T-helper 2 cell treated with Interferon-gamma antibody and Interleukin-4, amounts not matched to agents 100 ng/mL and 5 ng/mL, for 36 hours (primary cell): ENCODE results near the gene FAM184A. TPM values are rescaled to one million over a fixed set of nuclear protein-coding genes. Genes with fewer than 3 reads are reported as not detected.

Experiments
- intact Hi-C: fragments of 100-400 bp; cut with micrococcal nuclease; formaldehyde crosslinking; loops from one replicate; pipeline ENCODE4 v1.15.1; 2023
- total RNA-seq: library from RNA; stranded (reverse); gene quantifications from 2 replicates; pipeline ENCODE4 v1.2.3, GENCODE V29; 2022

The FAM184A gene
- total RNA-seq, 1 donor from 2014 or later, result 3.8 TPM

- intact Hi-C loops, result no loop called here
Observed at GRCh38 chr6:119060255-119060907, 18.1 kb downstream of the FAM184A start.

- intact Hi-C loops, result no loop called here
Observed at GRCh38 chr6:119055069-119055468, 23.4 kb downstream of the FAM184A start.

- intact Hi-C loops, result no loop called here
Observed at GRCh38 chr6:119052987-119053386, 25.5 kb downstream of the FAM184A start.

- intact Hi-C loops, result no loop called here
Observed at GRCh38 chr6:119052292-119052889, 26.1 kb downstream of the FAM184A start.

- intact Hi-C loops, result no loop called here
Observed at GRCh38 chr6:119044255-119044654, 34.2 kb downstream of the FAM184A start.

- intact Hi-C loops, result no loop called here
Observed at GRCh38 chr6:119043783-119044182, 34.7 kb downstream of the FAM184A start.

GRCh38 chr6:119043265-119043664 lies 35.2 kb downstream of the FAM184A start:
- intact Hi-C loops, result no loop called here

GRCh38 chr6:119040636-119041035 lies 37.8 kb downstream of the FAM184A start:
- intact Hi-C loops, result no loop called here

GRCh38 chr6:119040229-119040628 lies 38.2 kb downstream of the FAM184A start:
- intact Hi-C loops, result no loop called here

GRCh38 chr6:119037941-119038623 lies 40.4 kb downstream of the FAM184A start:
- intact Hi-C loops, result no loop called here

- intact Hi-C loops, result no loop called here
Observed at GRCh38 chr6:119037264-119037663, 41.2 kb downstream of the FAM184A start.

GRCh38 chr6:119036081-119036480 lies 42.4 kb downstream of the FAM184A start:
- intact Hi-C loops, result no loop called here

GRCh38 chr6:119035459-119035858 lies 43.0 kb downstream of the FAM184A start:
- intact Hi-C loops, result no loop called here

- intact Hi-C loops, result no loop called here
Observed at GRCh38 chr6:119034827-119035458, 43.5 kb downstream of the FAM184A start.

GRCh38 chr6:119032428-119032827 lies 46.0 kb downstream of the FAM184A start:
- intact Hi-C loops, result no loop called here

GRCh38 chr6:119030759-119031158 lies 47.7 kb downstream of the FAM184A start:
- intact Hi-C loops, result no loop called here

GRCh38 chr6:119028091-119028490 lies 50.4 kb downstream of the FAM184A start:
- intact Hi-C loops, result no loop called here

GRCh38 chr6:119027465-119027864 lies 51.0 kb downstream of the FAM184A start:
- intact Hi-C loops, result no loop called here

- intact Hi-C loops, result no loop called here
Observed at GRCh38 chr6:119026822-119027221, 51.6 kb downstream of the FAM184A start.

GRCh38 chr6:119025793-119026192 lies 52.7 kb downstream of the FAM184A start:
- intact Hi-C loops, result no loop called here

GRCh38 chr6:119024111-119024510 lies 54.4 kb downstream of the FAM184A start:
- intact Hi-C loops, result no loop called here

- intact Hi-C loops, result no loop called here
Observed at GRCh38 chr6:119022796-119023195, 55.7 kb downstream of the FAM184A start.
